SK-N-SH (cell line): ENCODE results near the gene RBMS3.

Experiments
- CHD2 ChIP-seq: fragments of 150-350 bp; IDR thresholded peaks from 2 replicates; pipeline ENCODE4 v1.6.1; 2018; ENCODE audit warnings: low read length; ENCODE audit not compliant: partially characterized antibody
- EP300 ChIP-seq, 2 experiments: IDR thresholded peaks; 2 replicates each; pipeline versions ENCODE4 v1.4.0 to v1.6.1; 2012; ENCODE audit warnings: borderline replicate concordance in 1 of 2, low read depth in 1 of 2, low read length in 1 of 2
- EZH2phosphoT487 ChIP-seq: fragments of 200-600 bp; sonication (generic); IDR thresholded peaks from 2 replicates; pipeline ENCODE4 v1.6.1; 2017; ENCODE audit warnings: low read depth, mixed run types, mild to moderate bottlenecking, antibody characterized with exemption, moderate library complexity, borderline replicate concordance
- FOXM1 ChIP-seq: IDR thresholded peaks from 2 replicates; pipeline ENCODE4 v1.4.0; 2012; ENCODE audit warnings: low read depth, mild to moderate bottlenecking
- JUND ChIP-seq: IDR thresholded peaks from 2 replicates; pipeline ENCODE4 v1.4.0; 2012
- POLR2AphosphoS5 ChIP-seq: IDR thresholded peaks from 2 replicates; pipeline ENCODE4 v1.6.1; 2012; ENCODE audit warnings: low read depth, low read length
- RAD21 ChIP-seq: IDR thresholded peaks from 2 replicates; pipeline ENCODE4 v1.6.1; 2012; ENCODE audit warnings: mild to moderate bottlenecking, low read length
- RCOR1 ChIP-seq: fragments of 150-350 bp; IDR thresholded peaks from 2 replicates; pipeline ENCODE4 v1.6.1; 2017; ENCODE audit warnings: antibody characterized with exemption, low read length
- USF1 ChIP-seq: IDR thresholded peaks from 2 replicates; pipeline ENCODE4 v1.4.0; 2012; ENCODE audit warnings: low read depth, borderline replicate concordance
- USF2 ChIP-seq: fragments of 150-350 bp; IDR thresholded peaks from 2 replicates; pipeline ENCODE4 v1.6.1; 2017; ENCODE audit warnings: antibody characterized with exemption, low read length, low read depth, borderline replicate concordance
- ZBTB33 ChIP-seq: IDR thresholded peaks from 2 replicates; pipeline ENCODE4 v1.4.0; 2012; ENCODE audit warnings: low read depth, borderline replicate concordance
- TF ChIP-seq, protein P1 (sequence below): fragments of 200-600 bp; sonication (generic); IDR thresholded peaks from 2 replicates; pipeline ENCODE4 v1.6.1; 2017; ENCODE audit warnings: antibody characterized with exemption, mild to moderate bottlenecking, moderate library complexity
- TF ChIP-seq, protein P2 (sequence below): fragments of 150-350 bp; IDR thresholded peaks from 2 replicates; pipeline ENCODE4 v1.6.1; 2016; ENCODE audit warnings: mild to moderate bottlenecking, low read depth, low read length

GRCh38 chr3:29718661-29719065, 437.8 kb downstream of the RBMS3 start:
- no peak for TF ChIP-seq POLR2AphosphoS5
- TF ChIP-seq, protein P1, sequence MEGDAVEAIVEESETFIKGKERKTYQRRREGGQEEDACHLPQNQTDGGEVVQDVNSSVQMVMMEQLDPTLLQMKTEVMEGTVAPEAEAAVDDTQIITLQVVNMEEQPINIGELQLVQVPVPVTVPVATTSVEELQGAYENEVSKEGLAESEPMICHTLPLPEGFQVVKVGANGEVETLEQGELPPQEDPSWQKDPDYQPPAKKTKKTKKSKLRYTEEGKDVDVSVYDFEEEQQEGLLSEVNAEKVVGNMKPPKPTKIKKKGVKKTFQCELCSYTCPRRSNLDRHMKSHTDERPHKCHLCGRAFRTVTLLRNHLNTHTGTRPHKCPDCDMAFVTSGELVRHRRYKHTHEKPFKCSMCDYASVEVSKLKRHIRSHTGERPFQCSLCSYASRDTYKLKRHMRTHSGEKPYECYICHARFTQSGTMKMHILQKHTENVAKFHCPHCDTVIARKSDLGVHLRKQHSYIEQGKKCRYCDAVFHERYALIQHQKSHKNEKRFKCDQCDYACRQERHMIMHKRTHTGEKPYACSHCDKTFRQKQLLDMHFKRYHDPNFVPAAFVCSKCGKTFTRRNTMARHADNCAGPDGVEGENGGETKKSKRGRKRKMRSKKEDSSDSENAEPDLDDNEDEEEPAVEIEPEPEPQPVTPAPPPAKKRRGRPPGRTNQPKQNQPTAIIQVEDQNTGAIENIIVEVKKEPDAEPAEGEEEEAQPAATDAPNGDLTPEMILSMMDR: no peak
- TF ChIP-seq FOXM1: no peak
- TF ChIP-seq USF1: no peak
- TF ChIP-seq USF2: no peak
- no peak for TF ChIP-seq EP300 (IDR thresholded peaks at IDR 0.05; ENCODE audit: borderline replicate concordance in 1 of 2, low read depth in 1 of 2, low read length in 1 of 2)
- TF ChIP-seq CHD2: no peak
- no peak for TF ChIP-seq ZBTB33
- no peak for TF ChIP-seq JUND
- TF ChIP-seq RAD21: no peak
- no peak for TF ChIP-seq EZH2phosphoT487
- TF ChIP-seq RCOR1: no peak
- TF ChIP-seq, protein P2, sequence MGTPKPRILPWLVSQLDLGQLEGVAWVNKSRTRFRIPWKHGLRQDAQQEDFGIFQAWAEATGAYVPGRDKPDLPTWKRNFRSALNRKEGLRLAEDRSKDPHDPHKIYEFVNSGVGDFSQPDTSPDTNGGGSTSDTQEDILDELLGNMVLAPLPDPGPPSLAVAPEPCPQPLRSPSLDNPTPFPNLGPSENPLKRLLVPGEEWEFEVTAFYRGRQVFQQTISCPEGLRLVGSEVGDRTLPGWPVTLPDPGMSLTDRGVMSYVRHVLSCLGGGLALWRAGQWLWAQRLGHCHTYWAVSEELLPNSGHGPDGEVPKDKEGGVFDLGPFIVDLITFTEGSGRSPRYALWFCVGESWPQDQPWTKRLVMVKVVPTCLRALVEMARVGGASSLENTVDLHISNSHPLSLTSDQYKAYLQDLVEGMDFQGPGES: no peak
